HEK293 (cell line): ENCODE results near the gene PEX16.

ENCODE experiments used
- CTCF ChIA-PET: fragments of 350-600 bp; formaldehyde crosslinking; extraction: SDS; loops from one replicate; lab custom pipeline; 2021; ENCODE audit warnings: antibody characterized with exemption; lab: Yijun Ruan, JAX
- POLR2A ChIA-PET: fragments of 300-600 bp; formaldehyde crosslinking; extraction: SDS; loops from one replicate; lab custom pipeline; 2020; ENCODE audit warnings: antibody characterized with exemption, inconsistent platforms; lab: Yijun Ruan, JAX
- H3K27ac ChIP-seq: fragments of 200-500 bp; sonication (Bioruptor generic); 2 replicates; pipeline ENCODE4 v1.5.1; 2014; ENCODE audit warnings: low read depth, low read length, control low read depth, inconsistent platforms; ENCODE audit errors: extremely low read depth
- H3K36me3 ChIP-seq, 2 experiments: fragments of 200-500 bp in 1 of 2; sonication (Bioruptor generic) in 1 of 2; 1 replicate in 1 of 2; 2 replicates in 1 of 2; pipeline ENCODE4 v1.5.1; 2014 to 2017; ENCODE audit warnings: inconsistent platforms in 2 of 2, low read length in 2 of 2; ENCODE audit not compliant: control insufficient read depth in 2 of 2, insufficient read depth in 1 of 2
- H3K4me1 ChIP-seq: fragments of 200-500 bp; sonication (Bioruptor generic); 2 replicates; pipeline ENCODE4 v1.5.1; 2014; ENCODE audit warnings: mild to moderate bottlenecking, low read length, inconsistent platforms; ENCODE audit not compliant: control insufficient read depth, insufficient read depth
- H3K4me3 ChIP-seq: 2 replicates; pipeline ENCODE4 v1.5.1; 2011; ENCODE audit warnings: low read depth, mild to moderate bottlenecking, control low read depth, low read length, moderate library complexity
- H3K9me3 ChIP-seq: fragments of 200-500 bp; sonication (Bioruptor generic); 2 replicates; pipeline ENCODE4 v1.5.1; 2014; ENCODE audit warnings: low read depth, low read length, inconsistent platforms; ENCODE audit not compliant: control insufficient read depth, insufficient read depth
- HIC1 ChIP-seq: fragments of 450-650 bp; formaldehyde crosslinking; IDR thresholded peaks from 2 replicates; pipeline ENCODE4 v1.5.1; 2016; ENCODE audit warnings: missing biosample characterization, missing genetic modification characterization
- OSR2 ChIP-seq: fragments of 450-650 bp; formaldehyde crosslinking; IDR thresholded peaks from 2 replicates; pipeline ENCODE4 v1.5.1; 2016; ENCODE audit warnings: missing biosample characterization, missing genetic modification characterization
- PBX3 ChIP-seq: sonication (generic); formaldehyde crosslinking; IDR thresholded peaks from 2 replicates; pipeline ENCODE4 v1.8.1; 2022; ENCODE audit warnings: mild to moderate bottlenecking, moderate library complexity, missing genetic modification reagents
- PRDM6 ChIP-seq: fragments of 450-650 bp; formaldehyde crosslinking; IDR thresholded peaks from 2 replicates; pipeline ENCODE4 v1.5.1; 2017; ENCODE audit warnings: missing biosample characterization, missing genetic modification characterization
- ZFP37 ChIP-seq: fragments of 450-650 bp; formaldehyde crosslinking; IDR thresholded peaks from 2 replicates; pipeline ENCODE4 v1.5.1; 2016; ENCODE audit warnings: missing biosample characterization, missing genetic modification characterization
- ZNF112 ChIP-seq: fragments of 450-650 bp; formaldehyde crosslinking; IDR thresholded peaks from 2 replicates; pipeline ENCODE4 v1.5.0; 2017; ENCODE audit warnings: missing biosample characterization, missing genetic modification characterization
- ZNF140 ChIP-seq: fragments of 450-650 bp; formaldehyde crosslinking; IDR thresholded peaks from 2 replicates; pipeline ENCODE4 v1.5.1; 2016; ENCODE audit warnings: missing biosample characterization, missing genetic modification characterization
- ZNF175 ChIP-seq: fragments of 450-650 bp; formaldehyde crosslinking; IDR thresholded peaks from 2 replicates; pipeline ENCODE4 v1.5.1; 2016; ENCODE audit warnings: missing biosample characterization, missing genetic modification characterization
- ZNF221 ChIP-seq: fragments of 450-650 bp; formaldehyde crosslinking; IDR thresholded peaks from 2 replicates; pipeline ENCODE4 v1.5.1; 2017; ENCODE audit warnings: missing biosample characterization, missing genetic modification characterization, borderline replicate concordance
- ZNF239 ChIP-seq: fragments of 450-650 bp; formaldehyde crosslinking; IDR thresholded peaks from 2 replicates; pipeline ENCODE4 v1.5.1; 2016; ENCODE audit warnings: missing biosample characterization, missing genetic modification characterization
- ZNF26 ChIP-seq: fragments of 450-650 bp; formaldehyde crosslinking; IDR thresholded peaks from 2 replicates; pipeline ENCODE4 v1.5.1; 2016; ENCODE audit warnings: missing biosample characterization, missing genetic modification characterization
- ZNF394 ChIP-seq: fragments of 450-650 bp; formaldehyde crosslinking; IDR thresholded peaks from 2 replicates; pipeline ENCODE4 v1.5.1; 2016; ENCODE audit warnings: missing biosample characterization, missing genetic modification characterization, mild to moderate bottlenecking, moderate library complexity, borderline replicate concordance
- ZNF426 ChIP-seq: fragments of 450-650 bp; formaldehyde crosslinking; IDR thresholded peaks from 2 replicates; pipeline ENCODE4 v1.5.1; 2017; ENCODE audit warnings: missing biosample characterization, missing genetic modification characterization, mild to moderate bottlenecking, inconsistent platforms, moderate library complexity
- ZNF510 ChIP-seq: fragments of 450-650 bp; formaldehyde crosslinking; IDR thresholded peaks from 2 replicates; pipeline ENCODE4 v1.5.1; 2018; ENCODE audit warnings: mild to moderate bottlenecking, missing genetic modification characterization, missing biosample characterization; ENCODE audit not compliant: insufficient replicate concordance
- ZNF548 ChIP-seq: fragments of 450-650 bp; formaldehyde crosslinking; IDR thresholded peaks from 2 replicates; pipeline ENCODE4 v1.5.1; 2016; ENCODE audit warnings: missing biosample characterization, missing genetic modification characterization
- ZNF670 ChIP-seq: fragments of 450-650 bp; formaldehyde crosslinking; IDR thresholded peaks from 2 replicates; pipeline ENCODE4 v1.5.1; 2016; ENCODE audit warnings: missing biosample characterization, missing genetic modification characterization, low read depth
- ZNF785 ChIP-seq: fragments of 450-650 bp; formaldehyde crosslinking; IDR thresholded peaks from 2 replicates; pipeline ENCODE4 v1.5.1; 2016; ENCODE audit warnings: missing biosample characterization, missing genetic modification characterization
- ZNF792 ChIP-seq: fragments of 450-650 bp; formaldehyde crosslinking; IDR thresholded peaks from 2 replicates; pipeline ENCODE4 v1.5.1; 2016; ENCODE audit warnings: missing biosample characterization, missing genetic modification characterization

Gene PEX16

GRCh38 chr11:45915446-45915845 is 2.2 kb downstream of the PEX16 start:
- no peaks in the 10 kb centered on the region; the same call in 1 of the 2 replicates for H3K4me1 ChIP-seq
- TF ChIP-seq ZNF112 (tag by site-specific recombination) = no peak
- TF ChIP-seq, all 188 proteins: peak for 0
- Histone ChIP-seq H3K36me3 (peaks cover 0 to 46% of the 10 kb centered on the region in 2 experiments; a peak in 2 of 3 replicates), H3K27ac (no peak overlapping the region), H3K9me3 (no peaks in the 10 kb centered on the region), H3K4me3 (no peak overlapping the region)
- ChIA-PET POLR2A (interaction anchor here (0.7 kb wide), 1 partner anchor 8 kb away, joined by 3 read pairs; no protein-coding TSS in a partner anchor), CTCF (interaction anchor here (0.6 to 2.0 kb wide), 3 partner anchors 39 to 50 kb away, joined by 3 to 7 read pairs (median 3); no protein-coding TSS in a partner anchor)

GRCh38 chr11:45913942-45914635 is 3.6 kb downstream of the PEX16 start:
- Histone ChIP-seq H3K9me3 (no peaks in the 10 kb centered on the region), H3K4me3 (no peak overlapping the region), H3K27ac (no peak overlapping the region), H3K36me3 (peaks cover 0 to 59% of the 10 kb centered on the region in 2 experiments; a peak in 2 of 3 replicates), H3K4me1 (no peaks in the 10 kb centered on the region; the same call in 1 of the 2 replicates)
- ChIA-PET POLR2A (interaction anchor here (1.6 kb wide), 1 partner anchor 11 kb away, joined by 6 read pairs; no protein-coding TSS in a partner anchor), CTCF (interaction anchor here (0.8 to 1.3 kb wide), 2 partner anchors 41 to 93 kb away, joined by 3 to 5 read pairs; no protein-coding TSS in a partner anchor)
- TF ChIP-seq PRDM6 (tag by site-specific recombination) = no peak
- no peak for TF ChIP-seq ZNF792
- TF ChIP-seq ZNF785 (tag by site-specific recombination) = no peak
- TF ChIP-seq PBX3 (CRISPR knock-in tag) = no peak
- no peak for TF ChIP-seq ZNF426
- TF ChIP-seq OSR2 (tag by site-specific recombination) = no peak
- TF ChIP-seq ZNF394 (tag by site-specific recombination) = no peak

- Histone ChIP-seq H3K4me1 (no peaks in the 10 kb centered on the region; the same call in 1 of the 2 replicates), H3K27ac (no peak overlapping the region), H3K36me3 (peaks cover 0 to 62% of the 10 kb centered on the region in 2 experiments; a peak in 2 of 3 replicates), H3K4me3 (no peak overlapping the region), H3K9me3 (no peaks in the 10 kb centered on the region)
- TF ChIP-seq ZNF548 (tag by site-specific recombination) (no peak), ZNF221 (tag by site-specific recombination) (no peak), ZFP37 (tag by site-specific recombination) (no peak), ZNF175 (tag by site-specific recombination) (no peak), ZNF510 (tag by site-specific recombination) (no peak), ZNF239 (tag by site-specific recombination) (no peak), ZNF670 (tag by site-specific recombination) (no peak), ZNF26 (tag by site-specific recombination) (no peak), HIC1 (no peak), ZNF140 (tag by site-specific recombination) (no peak)
- ChIA-PET CTCF (interaction anchor here (0.8 to 1.3 kb wide), 2 partner anchors 40 to 93 kb away, joined by 3 to 5 read pairs; no protein-coding TSS in a partner anchor), POLR2A (interaction anchor here (1.6 kb wide), 1 partner anchor 12 kb away, joined by 6 read pairs; no protein-coding TSS in a partner anchor)
These were observed 4.2 kb downstream of the PEX16 start for GRCh38 chr11:45913514-45913913.
